ENCODE measurements around the gene ITGAV. TPM values are rescaled to one million over a fixed set of nuclear protein-coding genes. Genes with fewer than 3 reads are reported as not detected.

Gene ITGAV
- total and polyA plus RNA-seq, 2 donors (not counting 3 experiments of a cell fraction or from before 2014, with no cell fraction given): 61.8 to 131 TPM

DNA sequence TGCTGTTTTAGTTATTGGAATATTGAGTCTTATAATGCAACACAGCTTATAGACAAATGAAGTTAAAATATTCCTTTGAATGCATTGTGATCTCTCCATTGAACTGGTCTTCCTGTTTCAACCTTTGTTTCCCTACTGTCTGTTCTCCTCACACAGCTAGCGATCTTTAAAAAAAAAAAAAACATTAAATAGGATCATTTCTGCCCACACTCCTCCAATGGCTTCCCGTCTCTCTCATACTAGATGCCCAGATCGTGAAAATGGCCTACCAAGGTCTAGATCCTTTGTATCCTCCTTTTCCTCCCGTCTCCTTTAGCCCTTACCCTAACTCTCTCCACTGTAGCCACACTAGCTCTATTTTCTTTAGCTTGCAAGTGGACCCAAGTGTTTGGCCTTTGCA is 106.4 kb downstream of the ITGAV start:
- ChIA-PET CTCF (interaction anchor here (1.4 kb wide), 1 partner anchor 11 kb away, joined by 3 read pairs; no protein-coding TSS in a partner anchor), POLR2A (interaction anchor here (0.7 kb wide), 1 partner anchor 62 kb away, joined by 3 read pairs; no protein-coding TSS in a partner anchor)
- dilution Hi-C loops (cut with MboI; ENCODE audit: extremely low pct_ligation_motif_present, low sequenced_read_pairs) (no loop called here), intact Hi-C loops (cut with micrococcal nuclease) (loop anchor here (10.0 kb wide), 1 partner anchor 759 kb away; no protein-coding TSS in a partner anchor)
- Histone ChIP-seq H3K4me1 (ENCODE audit: control insufficient read depth, extremely low read depth, insufficient read depth, low read length) (peaks cover 14% of the 10 kb centered on the region), H3K9me1 (replicated peaks; ENCODE audit: control insufficient read depth, extremely low read depth, insufficient read depth, low read length) (no peaks in the 10 kb centered on the region), H3K4me3 (replicated peaks in 1 of 3; ENCODE audit: insufficient read depth in 1 of 3, low read depth in 1 of 3, low read length in 3 of 3) (no peak overlapping the region), H2AFZ (ENCODE audit: low read depth, low read length) (no peak overlapping the region), H3K27me3 (ENCODE audit: control insufficient read depth in 2 of 2, insufficient read depth in 2 of 2, low read length in 2 of 2) (no peaks in the 10 kb centered on the region), H3K36me3 (ENCODE audit: control insufficient read depth in 2 of 2, extremely low read depth in 1 of 2, insufficient read depth in 2 of 2, low read length in 2 of 2) (no peaks in the 10 kb centered on the region), H3K27ac (ENCODE audit: insufficient read depth, low read depth, low read length) (no peak overlapping the region), H3K4me2 (ENCODE audit: insufficient read depth, low read length) (no peak overlapping the region), H3K9ac (replicated peaks; ENCODE audit: extremely low read depth, insufficient read depth, low read length) (no peak overlapping the region), H3K9me3 (replicated peaks; ENCODE audit: control insufficient read depth, insufficient read depth, low read length) (no peaks in the 10 kb centered on the region), H4K20me1 (replicated peaks; ENCODE audit: control insufficient read depth, extremely low read depth, insufficient read depth, low read length) (no peaks in the 10 kb centered on the region), H3K79me2 (ENCODE audit: control insufficient read depth, insufficient read depth, low read length) (no peaks in the 10 kb centered on the region)
- DNase-seq (ENCODE audit: low read depth, low spot score): no peak
- FAIRE-seq: no peak
- no TSS peak for BruUV-seq (replicated peaks)
- no peak for TF ChIP-seq MYC (IDR thresholded peaks at IDR 0.05; ENCODE audit: low read depth, low read length)
- no peak for TF ChIP-seq FOS (IDR thresholded peaks at IDR 0.05; ENCODE audit: borderline replicate concordance, insufficient read depth, low read length)

DNA sequence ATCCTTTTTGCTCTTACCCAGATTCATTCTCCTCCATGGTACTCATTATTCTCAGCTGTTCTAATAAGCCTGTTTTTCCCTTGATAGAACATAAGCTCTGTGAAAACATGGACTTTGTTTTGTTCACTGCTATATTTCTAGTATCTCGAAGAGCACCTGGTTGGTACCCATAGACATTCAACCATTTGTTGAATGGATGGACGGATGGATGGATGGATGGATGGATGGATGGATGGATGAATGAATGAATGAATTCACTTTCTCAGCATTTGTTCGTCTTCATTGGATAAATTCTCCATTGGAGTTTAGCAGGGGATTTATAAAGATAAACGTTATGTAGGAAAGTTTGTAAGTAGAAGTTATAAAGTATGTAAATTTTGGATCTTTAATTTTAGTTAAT is 106.9 kb downstream of the ITGAV start:
- H3K79me2 ChIP-seq (ENCODE audit: control insufficient read depth, insufficient read depth, low read length): no peaks in the 10 kb centered on the region
- intact Hi-C loops (cut with micrococcal nuclease): loop anchor here (10.0 kb wide), 1 partner anchor 758 kb away; no protein-coding TSS in a partner anchor
- no peaks in the 10 kb centered on the region for H3K9me3 ChIP-seq (replicated peaks; ENCODE audit: control insufficient read depth, insufficient read depth, low read length)
- H3K4me3 ChIP-seq (replicated peaks in 1 of 3; ENCODE audit: insufficient read depth in 1 of 3, low read depth in 1 of 3, low read length in 3 of 3): no peak overlapping the region
- H3K27ac ChIP-seq (ENCODE audit: insufficient read depth, low read depth, low read length): no peak overlapping the region
- FAIRE-seq: no peak
- no peaks in the 10 kb centered on the region for H3K36me3 ChIP-seq (ENCODE audit: control insufficient read depth in 2 of 2, extremely low read depth in 1 of 2, insufficient read depth in 2 of 2, low read length in 2 of 2)
- dilution Hi-C loops (cut with MboI; ENCODE audit: extremely low pct_ligation_motif_present, low sequenced_read_pairs): no loop called here
- no peaks in the 10 kb centered on the region for H3K27me3 ChIP-seq (ENCODE audit: control insufficient read depth in 2 of 2, insufficient read depth in 2 of 2, low read length in 2 of 2)
- no peak overlapping the region for H3K9ac ChIP-seq (replicated peaks; ENCODE audit: extremely low read depth, insufficient read depth, low read length)
- TF ChIP-seq, protein P1, sequence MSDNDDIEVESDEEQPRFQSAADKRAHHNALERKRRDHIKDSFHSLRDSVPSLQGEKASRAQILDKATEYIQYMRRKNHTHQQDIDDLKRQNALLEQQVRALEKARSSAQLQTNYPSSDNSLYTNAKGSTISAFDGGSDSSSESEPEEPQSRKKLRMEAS (IDR thresholded peaks at IDR 0.05; ENCODE audit: insufficient read depth, insufficient read length): no peak
- no peak for TF ChIP-seq POLR2AphosphoS5 (IDR thresholded peaks at IDR 0.05; ENCODE audit: insufficient read depth, low read depth, low read length)
- TF ChIP-seq, protein P2, sequence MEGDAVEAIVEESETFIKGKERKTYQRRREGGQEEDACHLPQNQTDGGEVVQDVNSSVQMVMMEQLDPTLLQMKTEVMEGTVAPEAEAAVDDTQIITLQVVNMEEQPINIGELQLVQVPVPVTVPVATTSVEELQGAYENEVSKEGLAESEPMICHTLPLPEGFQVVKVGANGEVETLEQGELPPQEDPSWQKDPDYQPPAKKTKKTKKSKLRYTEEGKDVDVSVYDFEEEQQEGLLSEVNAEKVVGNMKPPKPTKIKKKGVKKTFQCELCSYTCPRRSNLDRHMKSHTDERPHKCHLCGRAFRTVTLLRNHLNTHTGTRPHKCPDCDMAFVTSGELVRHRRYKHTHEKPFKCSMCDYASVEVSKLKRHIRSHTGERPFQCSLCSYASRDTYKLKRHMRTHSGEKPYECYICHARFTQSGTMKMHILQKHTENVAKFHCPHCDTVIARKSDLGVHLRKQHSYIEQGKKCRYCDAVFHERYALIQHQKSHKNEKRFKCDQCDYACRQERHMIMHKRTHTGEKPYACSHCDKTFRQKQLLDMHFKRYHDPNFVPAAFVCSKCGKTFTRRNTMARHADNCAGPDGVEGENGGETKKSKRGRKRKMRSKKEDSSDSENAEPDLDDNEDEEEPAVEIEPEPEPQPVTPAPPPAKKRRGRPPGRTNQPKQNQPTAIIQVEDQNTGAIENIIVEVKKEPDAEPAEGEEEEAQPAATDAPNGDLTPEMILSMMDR (IDR thresholded peaks at IDR 0.05; ENCODE audit: extremely low read depth in 1 of 2, insufficient read depth in 1 of 2, low read depth in 1 of 2, low read length in 2 of 2): no peak
- TF ChIP-seq JUN (IDR thresholded peaks at IDR 0.05; ENCODE audit: borderline replicate concordance, insufficient read depth, insufficient read length, low read depth): no peak
- H3K4me1 ChIP-seq (ENCODE audit: control insufficient read depth, extremely low read depth, insufficient read depth, low read length): peaks cover 14% of the 10 kb centered on the region
- no TSS peak for BruUV-seq (replicated peaks)
- no peaks in the 10 kb centered on the region for H3K9me1 ChIP-seq (replicated peaks; ENCODE audit: control insufficient read depth, extremely low read depth, insufficient read depth, low read length)
- CTCF ChIA-PET: no interaction called here
- no peaks in the 10 kb centered on the region for H4K20me1 ChIP-seq (replicated peaks; ENCODE audit: control insufficient read depth, extremely low read depth, insufficient read depth, low read length)
- no peak overlapping the region for H2AFZ ChIP-seq (ENCODE audit: low read depth, low read length)
- POLR2A ChIA-PET: no interaction called here
- DNase-seq (ENCODE audit: low read depth, low spot score): no peak
- no peak overlapping the region for H3K4me2 ChIP-seq (ENCODE audit: insufficient read depth, low read length)
